OCI-LY3 (cell line): ENCODE data around the gene KRT36.

Experiments used
- H2AFZ ChIP-seq: fragments of 200-600, 300-600 bp; shearing (Covaris generic); 2 replicates; pipeline ENCODE4 v1.6.0; 2014; ENCODE audit warnings: antibody characterized with exemption, low read depth, low read length
- H3K27ac ChIP-seq: fragments of 200-600, 300-600 bp; sonication (generic); 2 replicates; pipeline ENCODE4 v1.5.1; 2014; ENCODE audit warnings: mild to moderate bottlenecking, low read length, moderate library complexity, mixed read lengths
- H3K27me3 ChIP-seq: fragments of 200-600, 300-600 bp; sonication (generic); 2 replicates; pipeline ENCODE4 v1.6.1; 2014; ENCODE audit warnings: low read depth, low read length, mixed read lengths
- H3K36me3 ChIP-seq: fragments of 200-600, 300-600 bp; sonication (generic); replicated peaks from 2 replicates; pipeline ENCODE3; 2014; ENCODE audit warnings: low read depth, low read length, mixed read lengths
- H3K4me1 ChIP-seq: fragments of 300-600, 200-600 bp; sonication (generic); 2 replicates; pipeline ENCODE4 v1.6.1; 2014; ENCODE audit warnings: low read length, mixed read lengths
- H3K4me2 ChIP-seq: fragments of 200-600, 300-600 bp; sonication (generic); 2 replicates; pipeline ENCODE4 v1.6.1; 2014; ENCODE audit warnings: low read length, mixed read lengths
- H3K4me3 ChIP-seq: fragments of 300-600, 200-600 bp; sonication (generic); 2 replicates; pipeline ENCODE4 v1.5.1; 2014; ENCODE audit warnings: antibody characterized with exemption, mild to moderate bottlenecking, low read length, moderate library complexity
- H3K79me2 ChIP-seq: fragments of 300-600, 200-600 bp; shearing (Covaris generic); 2 replicates; pipeline ENCODE4 v1.6.1; 2014; ENCODE audit warnings: mild to moderate bottlenecking, low read length, mixed read lengths
- H3K9ac ChIP-seq: fragments of 300-600, 200-600 bp; shearing (Covaris generic); 2 replicates; pipeline ENCODE4 v1.6.0; 2014; ENCODE audit warnings: mild to moderate bottlenecking, low read length, moderate library complexity
- H3K9me3 ChIP-seq: fragments of 200-600, 300-600 bp; shearing (Covaris generic); 2 replicates; pipeline ENCODE4 v1.6.1; 2014; ENCODE audit warnings: low read length, mixed read lengths; ENCODE audit not compliant: insufficient read depth
- H4K20me1 ChIP-seq: fragments of 200-600, 300-600 bp; sonication (generic); 2 replicates; pipeline ENCODE4 v1.6.1; 2016; ENCODE audit warnings: low read length, mixed read lengths; ENCODE audit not compliant: insufficient read depth
- CTCF ChIP-seq: fragments of 200-600, 300-600 bp; sonication (generic); IDR thresholded peaks from 2 replicates; pipeline ENCODE4 v1.5.1; 2014; ENCODE audit warnings: antibody characterized with exemption, low read length, low read depth
- EZH2phosphoT487 ChIP-seq: fragments of 200-600 bp; shearing (Covaris generic); IDR thresholded peaks from 2 replicates; pipeline ENCODE4 v1.6.1; 2018; ENCODE audit warnings: antibody characterized with exemption, mixed run types, low read depth

Gene KRT36

GRCh38 chr17:41489531-41489930 lies at the start of gene KRT36:
Gene KRT36, minus strand, starts transcription at chr17:41489910. Its CDS starts 46 bp downstream, at chr17:41489864.
- no peaks in the 10 kb centered on the region for H3K9me3 ChIP-seq
- no peak within 1 kb of the TSS for H3K27ac ChIP-seq
- peak within 1 kb of the TSS; percentile 72 for H2AFZ ChIP-seq
- H3K4me1 ChIP-seq, result peaks cover 10% of the 10 kb centered on the region
- no peaks in the 10 kb centered on the region for H3K36me3 ChIP-seq
- no peaks in the 10 kb centered on the region for H3K27me3 ChIP-seq
- peak within 1 kb of the TSS; percentile 5; the same call in 1 of the 2 replicates for H3K4me3 ChIP-seq
- H4K20me1 ChIP-seq, result no peaks in the 10 kb centered on the region
- no peak for TF ChIP-seq EZH2phosphoT487
- no peak for TF ChIP-seq CTCF
- peak within 1 kb of the TSS; percentile 44 for H3K4me2 ChIP-seq
- no peak within 1 kb of the TSS for H3K9ac ChIP-seq
- H3K79me2 ChIP-seq, result no peaks in the 10 kb centered on the region

- TF ChIP-seq CTCF (no peak), EZH2phosphoT487 (no peak)
- no peak overlapping the region for H3K4me2 ChIP-seq
- H3K27ac ChIP-seq, result no peak overlapping the region
- no peaks in the 10 kb centered on the region for H3K27me3 ChIP-seq
- H3K36me3 ChIP-seq, result no peaks in the 10 kb centered on the region
- H3K79me2 ChIP-seq, result no peaks in the 10 kb centered on the region
- H3K4me3 ChIP-seq, result no peak overlapping the region
- no peak overlapping the region for H3K9ac ChIP-seq
- H2AFZ ChIP-seq, result no peak overlapping the region
- no peaks in the 10 kb centered on the region for H4K20me1 ChIP-seq
- peaks cover 8% of the 10 kb centered on the region; the same call in 1 of the 2 replicates for H3K4me1 ChIP-seq
- no peaks in the 10 kb centered on the region for H3K9me3 ChIP-seq
Measured at GRCh38 chr17:41539071-41539492, 49.4 kb upstream of the KRT36 start.

- no peak overlapping the region for H3K9ac ChIP-seq
- TF ChIP-seq CTCF (no peak), EZH2phosphoT487 (no peak)
Measured at GRCh38 chr17:41538565-41538991, 48.9 kb upstream of the KRT36 start.

GRCh38 chr17:41537990-41538389 lies 48.3 kb upstream of the KRT36 start:
- Histone ChIP-seq H3K27ac (no peak overlapping the region), H3K79me2 (no peaks in the 10 kb centered on the region), H3K36me3 (no peaks in the 10 kb centered on the region), H4K20me1 (no peaks in the 10 kb centered on the region), H3K4me3 (no peak overlapping the region), H2AFZ (no peak overlapping the region), H3K9me3 (no peaks in the 10 kb centered on the region), H3K4me1 (peaks cover 8% of the 10 kb centered on the region; the same call in 1 of the 2 replicates), H3K9ac (no peak overlapping the region), H3K4me2 (no peak overlapping the region), H3K27me3 (no peaks in the 10 kb centered on the region)
- TF ChIP-seq EZH2phosphoT487, result no peak
- no peak for TF ChIP-seq CTCF

More at GRCh38 chr17:41538565-41538991, 48.9 kb upstream of the KRT36 start:
- Histone ChIP-seq H3K4me2 (no peak overlapping the region), H3K27ac (no peak overlapping the region), H2AFZ (no peak overlapping the region), H3K4me1 (peaks cover 8% of the 10 kb centered on the region; the same call in 1 of the 2 replicates), H3K27me3 (no peaks in the 10 kb centered on the region), H3K4me3 (no peak overlapping the region), H3K79me2 (no peaks in the 10 kb centered on the region), H3K36me3 (no peaks in the 10 kb centered on the region), H4K20me1 (no peaks in the 10 kb centered on the region), H3K9me3 (no peaks in the 10 kb centered on the region)
